GM18498 (cell line): Measurements from ENCODE around the gene BDP1.
"Not testable (repeated sequence)": the region's sequence is repeated elsewhere in the genome, so short reads cannot be mapped to it uniquely, and the experiment has no call there.

ENCODE experiments used
- ATAC-seq: cut with Tn5 transposase; IDR thresholded peaks from one replicate; pipeline ENCODE4 v1.9.1; 2021; ENCODE audit warnings: mild to moderate bottlenecking, moderate library complexity; ENCODE audit not compliant: unreplicated experiment

BDP1 gene

GRCh38 chr5:71461360-71461759 is 5.9 kb downstream of the BDP1 start:
- no peak for ATAC-seq

GRCh38 chr5:71471193-71471592 is 15.7 kb downstream of the BDP1 start:
- no peak for ATAC-seq

- no peak for ATAC-seq
Measured at GRCh38 chr5:71475788-71476384, 20.4 kb downstream of the BDP1 start.

GRCh38 chr5:71481441-71481840 is 26.0 kb downstream of the BDP1 start:
- no peak for ATAC-seq

GRCh38 chr5:71482132-71482531 is 26.7 kb downstream of the BDP1 start:
- ATAC-seq: no peak

- no peak for ATAC-seq
Measured at GRCh38 chr5:71483355-71483754, 27.9 kb downstream of the BDP1 start.

GRCh38 chr5:71492817-71493615 is 37.6 kb downstream of the BDP1 start:
- no peak for ATAC-seq

- not testable (repeated sequence) for ATAC-seq
Measured at GRCh38 chr5:71494202-71494601, 38.8 kb downstream of the BDP1 start.

GRCh38 chr5:71498756-71499155 is 43.3 kb downstream of the BDP1 start:
- ATAC-seq: not testable (repeated sequence)

GRCh38 chr5:71503536-71503935 is 48.1 kb downstream of the BDP1 start:
- ATAC-seq: no peak

GRCh38 chr5:71522151-71522550 is 66.7 kb downstream of the BDP1 start:
- ATAC-seq: no peak

GRCh38 chr5:71525611-71526010 is 70.2 kb downstream of the BDP1 start:
- not testable (repeated sequence) for ATAC-seq

GRCh38 chr5:71528206-71528605 is 72.8 kb downstream of the BDP1 start:
- ATAC-seq: no peak

GRCh38 chr5:71529682-71530081 is 74.2 kb downstream of the BDP1 start:
- no peak for ATAC-seq

- no peak for ATAC-seq
Measured at GRCh38 chr5:71533142-71533541, 77.7 kb downstream of the BDP1 start.

- ATAC-seq: peak; percentile 79
Measured at GRCh38 chr5:71533615-71534014, 78.2 kb downstream of the BDP1 start.

GRCh38 chr5:71537687-71538086 is 82.2 kb downstream of the BDP1 start:
- ATAC-seq: no peak

- not testable (repeated sequence) for ATAC-seq
Measured at GRCh38 chr5:71550885-71551284, 95.4 kb downstream of the BDP1 start.

- ATAC-seq: not testable (repeated sequence)
Measured at GRCh38 chr5:71551582-71551981, 96.1 kb downstream of the BDP1 start.

- not testable (repeated sequence) for ATAC-seq
Measured at GRCh38 chr5:71552026-71552749, 96.7 kb downstream of the BDP1 start.

GRCh38 chr5:71563161-71563560 is 107.7 kb downstream of the BDP1 start:
- no peak for ATAC-seq

- no peak for ATAC-seq
Measured at GRCh38 chr5:71564895-71565294, 109.4 kb downstream of the BDP1 start.
